A673 (cell line): Measurements from ENCODE around the gene ACKR3. TPM values are rescaled to one million over a fixed set of nuclear protein-coding genes. Genes with fewer than 3 reads are reported as not detected.

Experiments
- BruUV-seq: library from RNA; stranded (reverse); fragments of 400-500 nt; replicated peaks from 2 replicates; lab custom pipeline; 2021; lab: Mats Ljungman, UMichigan
- CTCF ChIA-PET: fragments of 300-600 bp; sonication (Branson Sonifier 250); formaldehyde crosslinking; loops from one replicate; lab custom pipeline; 2022; ENCODE audit warnings: antibody characterized with exemption; lab: Charles Lee
- POLR2A ChIA-PET: fragments of 300-600 bp; sonication (Branson Sonifier 250); formaldehyde crosslinking; loops from one replicate; lab custom pipeline; 2022; ENCODE audit warnings: antibody characterized with exemption; ENCODE audit not compliant: low non-redundant PET; lab: Charles Lee
- DNase-seq: peaks from one replicate; pipeline ENCODE4 v3.0.0-alpha.2; 2015; ENCODE audit warnings: low spot score
- H3K27ac ChIP-seq: fragments of 200-600 bp; sonication (generic); 2 replicates; pipeline ENCODE4 v1.5.1; 2016; ENCODE audit warnings: mixed run types, low read depth, mild to moderate bottlenecking, mixed read lengths, antibody characterized with exemption, low read length; ENCODE audit not compliant: poor library complexity, severe bottlenecking
- H3K27me3 ChIP-seq: fragments of 200-600 bp; sonication (generic); replicated peaks from 2 replicates; pipeline ENCODE4 v1.6.1; 2017; ENCODE audit warnings: mixed run types, low read depth, mild to moderate bottlenecking, mixed read lengths, antibody characterized with exemption, low read length; ENCODE audit not compliant: insufficient read depth, poor library complexity
- H3K36me3 ChIP-seq: fragments of 200-600 bp; sonication (generic); 2 replicates; pipeline ENCODE4 v1.6.1; 2016; ENCODE audit warnings: mixed run types, mild to moderate bottlenecking, mixed read lengths, antibody characterized with exemption, low read length; ENCODE audit not compliant: insufficient read depth, poor library complexity, severe bottlenecking
- H3K4me1 ChIP-seq: fragments of 200-600 bp; sonication (generic); 2 replicates; pipeline ENCODE4 v1.6.1; 2017; ENCODE audit warnings: mixed run types, mild to moderate bottlenecking, mixed read lengths, antibody characterized with exemption, low read length; ENCODE audit not compliant: insufficient read depth, poor library complexity, severe bottlenecking
- H3K4me3 ChIP-seq: fragments of 200-600 bp; sonication (generic); 2 replicates; pipeline ENCODE4 v1.5.1; 2016; ENCODE audit warnings: low read depth, mixed run types, mild to moderate bottlenecking, mixed read lengths, low read length; ENCODE audit not compliant: poor library complexity, severe bottlenecking
- H3K9me3 ChIP-seq: fragments of 200-600 bp; sonication (generic); 2 replicates; pipeline ENCODE4 v1.6.1; 2016; ENCODE audit warnings: mixed run types, low read depth, mild to moderate bottlenecking, mixed read lengths, antibody characterized with exemption, low read length; ENCODE audit not compliant: poor library complexity, severe bottlenecking
- EZH2 ChIP-seq: fragments of 200-600 bp; sonication (generic); IDR thresholded peaks from 2 replicates; pipeline ENCODE4 v1.6.1; 2017; ENCODE audit warnings: borderline replicate concordance, low read depth, mild to moderate bottlenecking, mixed read lengths, antibody characterized with exemption, low read length; ENCODE audit not compliant: poor library complexity, severe bottlenecking
- intact Hi-C: fragments of 100-400 bp; cut with micrococcal nuclease; formaldehyde crosslinking; loops from one replicate; pipeline ENCODE4 v1.10.0; 2022; ENCODE audit not compliant: unreplicated experiment
- total RNA-seq: library from RNA; stranded (reverse); gene quantifications from 2 replicates; pipeline ENCODE4 v1.2.3, GENCODE V29; 2021
- TF ChIP-seq, protein P1 (sequence below): fragments of 300-800, 200-600 bp; sonication (generic); conservative IDR thresholded peaks from 2 replicates; pipeline ENCODE4 v1.5.1; 2017; ENCODE audit warnings: low read depth, mild to moderate bottlenecking, antibody characterized with exemption, low read length, moderate library complexity, mixed read lengths

The ACKR3 gene
- total RNA-seq, 1 experiment from 2014 or later = 0.52 TPM

DNA sequence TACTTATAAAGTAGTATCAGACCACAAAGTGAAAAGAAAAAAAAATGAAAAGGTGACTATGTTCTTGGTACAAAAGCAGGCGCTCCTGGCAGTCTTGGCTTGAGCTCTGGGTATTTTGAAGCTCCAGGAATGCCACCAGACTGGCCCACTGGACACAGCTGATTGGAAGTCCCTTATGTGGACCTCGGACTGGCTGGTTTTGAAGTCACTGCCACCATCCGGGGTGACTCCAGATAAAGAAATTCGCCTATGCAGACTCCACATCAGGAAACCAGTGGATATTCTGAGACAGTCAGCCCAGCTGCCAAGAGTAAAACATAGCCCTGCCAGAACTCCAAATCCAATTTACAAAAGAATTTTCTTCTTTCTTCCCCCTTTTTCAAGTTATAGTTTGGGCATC is 28.0 kb downstream of the ACKR3 start:
- no TSS peak for BruUV-seq
- POLR2A ChIA-PET = no interaction called here

DNA sequence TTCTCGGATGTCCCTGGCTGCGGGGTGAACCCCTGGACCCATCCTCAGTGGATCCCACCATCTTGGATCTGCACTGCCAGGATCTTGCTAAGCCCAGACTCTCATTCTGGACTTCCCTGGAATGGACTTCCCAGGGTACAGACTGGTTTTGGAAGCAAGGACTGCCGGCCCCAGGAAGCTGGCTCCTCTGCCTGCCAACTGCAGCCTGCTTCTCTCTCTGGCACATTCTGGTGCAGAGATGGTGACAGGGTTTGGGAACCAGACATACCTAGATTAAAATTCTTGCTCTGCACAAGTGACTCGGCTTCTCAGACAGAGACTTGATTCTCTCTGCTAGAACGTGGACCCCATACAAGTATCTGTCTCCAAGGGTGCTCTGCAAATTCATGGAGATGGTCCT is 29.4 kb downstream of the ACKR3 start:
- no peak overlapping the region for H3K4me3 ChIP-seq
- ChIA-PET CTCF (no interaction called here), POLR2A (no interaction called here)

More for the DNA sequence above, 28.0 kb downstream of the ACKR3 start:
- DNase-seq = no peak
- CTCF ChIA-PET = no interaction called here
- Histone ChIP-seq H3K27ac (no peak overlapping the region), H3K4me1 (no peaks in the 10 kb centered on the region), H3K36me3 (no peaks in the 10 kb centered on the region), H3K4me3 (no peak overlapping the region), H3K27me3 (peaks cover 16% of the 10 kb centered on the region), H3K9me3 (no peaks in the 10 kb centered on the region)
- no peak for TF ChIP-seq EZH2
- TF ChIP-seq, protein P1, sequence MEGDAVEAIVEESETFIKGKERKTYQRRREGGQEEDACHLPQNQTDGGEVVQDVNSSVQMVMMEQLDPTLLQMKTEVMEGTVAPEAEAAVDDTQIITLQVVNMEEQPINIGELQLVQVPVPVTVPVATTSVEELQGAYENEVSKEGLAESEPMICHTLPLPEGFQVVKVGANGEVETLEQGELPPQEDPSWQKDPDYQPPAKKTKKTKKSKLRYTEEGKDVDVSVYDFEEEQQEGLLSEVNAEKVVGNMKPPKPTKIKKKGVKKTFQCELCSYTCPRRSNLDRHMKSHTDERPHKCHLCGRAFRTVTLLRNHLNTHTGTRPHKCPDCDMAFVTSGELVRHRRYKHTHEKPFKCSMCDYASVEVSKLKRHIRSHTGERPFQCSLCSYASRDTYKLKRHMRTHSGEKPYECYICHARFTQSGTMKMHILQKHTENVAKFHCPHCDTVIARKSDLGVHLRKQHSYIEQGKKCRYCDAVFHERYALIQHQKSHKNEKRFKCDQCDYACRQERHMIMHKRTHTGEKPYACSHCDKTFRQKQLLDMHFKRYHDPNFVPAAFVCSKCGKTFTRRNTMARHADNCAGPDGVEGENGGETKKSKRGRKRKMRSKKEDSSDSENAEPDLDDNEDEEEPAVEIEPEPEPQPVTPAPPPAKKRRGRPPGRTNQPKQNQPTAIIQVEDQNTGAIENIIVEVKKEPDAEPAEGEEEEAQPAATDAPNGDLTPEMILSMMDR = no peak
- intact Hi-C loops = no loop called here

DNA sequence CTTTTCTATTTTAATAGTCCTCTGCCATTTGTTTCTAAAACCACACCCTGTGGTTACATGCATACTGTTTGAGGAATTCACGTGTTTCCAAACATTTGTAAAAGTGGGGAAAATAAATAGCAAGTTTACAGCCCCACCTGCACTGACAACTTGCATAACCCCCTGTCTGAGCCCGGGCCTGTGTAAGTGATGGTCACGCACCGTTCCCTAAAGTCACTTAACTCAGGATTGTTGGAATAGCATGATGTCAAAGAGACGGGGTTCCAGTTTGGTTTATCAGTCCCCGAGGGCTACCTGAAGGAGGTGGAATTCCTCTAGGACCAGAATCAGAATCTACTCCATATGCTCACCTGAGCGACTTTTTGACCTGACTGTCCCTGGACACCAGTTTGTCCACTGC is 30.5 kb downstream of the ACKR3 start:
- Histone ChIP-seq H3K27ac (no peak overlapping the region), H3K4me3 (no peak overlapping the region), H3K4me1 (no peaks in the 10 kb centered on the region), H3K36me3 (no peaks in the 10 kb centered on the region), H3K9me3 (no peaks in the 10 kb centered on the region), H3K27me3 (peaks cover 35% of the 10 kb centered on the region)
- intact Hi-C loops = no loop called here
- ChIA-PET POLR2A (no interaction called here), CTCF (no interaction called here)
- no peak for TF ChIP-seq EZH2
- TF ChIP-seq, protein P1 = no peak
- no peak for DNase-seq
- BruUV-seq = no TSS peak

More for the DNA sequence above, 29.4 kb downstream of the ACKR3 start:
- Histone ChIP-seq H3K27ac (no peak overlapping the region), H3K4me1 (no peaks in the 10 kb centered on the region), H3K27me3 (peaks cover 30% of the 10 kb centered on the region), H3K9me3 (no peaks in the 10 kb centered on the region), H3K36me3 (no peaks in the 10 kb centered on the region)
- DNase-seq = no peak
- no TSS peak for BruUV-seq
- TF ChIP-seq, protein P1 = no peak
- no peak for TF ChIP-seq EZH2
- intact Hi-C loops = no loop called here
